ENCODE data around the gene DCHS1. TPM values are rescaled to one million over a fixed set of nuclear protein-coding genes. Genes with fewer than 3 reads are reported as not detected.

Gene DCHS1
- total and polyA plus RNA-seq, 4 donors: 0.68 to 8.9 (median 5.8) TPM

DNA sequence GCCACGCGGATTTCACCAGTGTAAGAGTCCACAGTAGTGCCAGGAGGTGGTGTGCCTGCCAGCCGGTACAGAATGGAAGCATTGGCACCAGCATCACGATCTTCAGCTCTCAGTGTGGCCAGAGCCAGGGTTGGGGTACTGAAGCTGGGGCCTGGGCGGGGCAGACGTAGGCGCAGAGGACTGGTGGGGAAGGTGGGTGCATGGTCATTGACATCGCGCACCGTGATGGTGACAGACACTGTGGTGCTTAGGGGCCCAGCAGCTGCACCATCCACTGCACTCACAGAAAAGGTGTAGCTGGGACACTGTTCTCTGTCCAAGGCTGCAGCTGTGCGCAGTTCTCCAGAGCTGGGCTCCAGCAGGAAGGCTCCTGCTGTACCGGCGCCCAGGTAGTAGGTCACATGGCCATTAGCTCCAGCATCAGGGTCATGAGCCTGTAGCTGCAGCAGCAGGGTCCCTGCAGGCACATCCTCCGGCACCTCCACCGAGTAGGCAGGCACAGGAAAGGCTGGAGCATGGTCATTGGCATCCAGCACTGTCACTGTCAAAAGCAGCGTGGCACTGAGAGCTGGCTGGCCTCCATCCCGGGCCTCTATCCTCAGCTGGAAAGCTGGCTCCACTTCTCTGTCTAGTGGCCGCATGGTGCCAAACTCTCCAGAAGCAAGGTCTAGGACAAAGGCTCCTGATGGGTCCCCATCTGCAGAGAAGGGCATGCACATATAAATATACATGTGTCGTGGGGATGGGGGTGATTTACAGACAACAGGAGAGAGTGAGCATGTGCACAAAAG lies 28.4 kb downstream of the DCHS1 start (continued):
- TF ChIP-seq, protein P1, sequence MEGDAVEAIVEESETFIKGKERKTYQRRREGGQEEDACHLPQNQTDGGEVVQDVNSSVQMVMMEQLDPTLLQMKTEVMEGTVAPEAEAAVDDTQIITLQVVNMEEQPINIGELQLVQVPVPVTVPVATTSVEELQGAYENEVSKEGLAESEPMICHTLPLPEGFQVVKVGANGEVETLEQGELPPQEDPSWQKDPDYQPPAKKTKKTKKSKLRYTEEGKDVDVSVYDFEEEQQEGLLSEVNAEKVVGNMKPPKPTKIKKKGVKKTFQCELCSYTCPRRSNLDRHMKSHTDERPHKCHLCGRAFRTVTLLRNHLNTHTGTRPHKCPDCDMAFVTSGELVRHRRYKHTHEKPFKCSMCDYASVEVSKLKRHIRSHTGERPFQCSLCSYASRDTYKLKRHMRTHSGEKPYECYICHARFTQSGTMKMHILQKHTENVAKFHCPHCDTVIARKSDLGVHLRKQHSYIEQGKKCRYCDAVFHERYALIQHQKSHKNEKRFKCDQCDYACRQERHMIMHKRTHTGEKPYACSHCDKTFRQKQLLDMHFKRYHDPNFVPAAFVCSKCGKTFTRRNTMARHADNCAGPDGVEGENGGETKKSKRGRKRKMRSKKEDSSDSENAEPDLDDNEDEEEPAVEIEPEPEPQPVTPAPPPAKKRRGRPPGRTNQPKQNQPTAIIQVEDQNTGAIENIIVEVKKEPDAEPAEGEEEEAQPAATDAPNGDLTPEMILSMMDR (IDR thresholded peaks at IDR 0.05; ENCODE audit: low read depth, low read length, missing input control): no peak
- TF ChIP-seq, protein P2, sequence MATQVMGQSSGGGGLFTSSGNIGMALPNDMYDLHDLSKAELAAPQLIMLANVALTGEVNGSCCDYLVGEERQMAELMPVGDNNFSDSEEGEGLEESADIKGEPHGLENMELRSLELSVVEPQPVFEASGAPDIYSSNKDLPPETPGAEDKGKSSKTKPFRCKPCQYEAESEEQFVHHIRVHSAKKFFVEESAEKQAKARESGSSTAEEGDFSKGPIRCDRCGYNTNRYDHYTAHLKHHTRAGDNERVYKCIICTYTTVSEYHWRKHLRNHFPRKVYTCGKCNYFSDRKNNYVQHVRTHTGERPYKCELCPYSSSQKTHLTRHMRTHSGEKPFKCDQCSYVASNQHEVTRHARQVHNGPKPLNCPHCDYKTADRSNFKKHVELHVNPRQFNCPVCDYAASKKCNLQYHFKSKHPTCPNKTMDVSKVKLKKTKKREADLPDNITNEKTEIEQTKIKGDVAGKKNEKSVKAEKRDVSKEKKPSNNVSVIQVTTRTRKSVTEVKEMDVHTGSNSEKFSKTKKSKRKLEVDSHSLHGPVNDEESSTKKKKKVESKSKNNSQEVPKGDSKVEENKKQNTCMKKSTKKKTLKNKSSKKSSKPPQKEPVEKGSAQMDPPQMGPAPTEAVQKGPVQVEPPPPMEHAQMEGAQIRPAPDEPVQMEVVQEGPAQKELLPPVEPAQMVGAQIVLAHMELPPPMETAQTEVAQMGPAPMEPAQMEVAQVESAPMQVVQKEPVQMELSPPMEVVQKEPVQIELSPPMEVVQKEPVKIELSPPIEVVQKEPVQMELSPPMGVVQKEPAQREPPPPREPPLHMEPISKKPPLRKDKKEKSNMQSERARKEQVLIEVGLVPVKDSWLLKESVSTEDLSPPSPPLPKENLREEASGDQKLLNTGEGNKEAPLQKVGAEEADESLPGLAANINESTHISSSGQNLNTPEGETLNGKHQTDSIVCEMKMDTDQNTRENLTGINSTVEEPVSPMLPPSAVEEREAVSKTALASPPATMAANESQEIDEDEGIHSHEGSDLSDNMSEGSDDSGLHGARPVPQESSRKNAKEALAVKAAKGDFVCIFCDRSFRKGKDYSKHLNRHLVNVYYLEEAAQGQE (IDR thresholded peaks at IDR 0.05): no peak
- TF ChIP-seq RAD21 (IDR thresholded peaks at IDR 0.05): no peak

DNA sequence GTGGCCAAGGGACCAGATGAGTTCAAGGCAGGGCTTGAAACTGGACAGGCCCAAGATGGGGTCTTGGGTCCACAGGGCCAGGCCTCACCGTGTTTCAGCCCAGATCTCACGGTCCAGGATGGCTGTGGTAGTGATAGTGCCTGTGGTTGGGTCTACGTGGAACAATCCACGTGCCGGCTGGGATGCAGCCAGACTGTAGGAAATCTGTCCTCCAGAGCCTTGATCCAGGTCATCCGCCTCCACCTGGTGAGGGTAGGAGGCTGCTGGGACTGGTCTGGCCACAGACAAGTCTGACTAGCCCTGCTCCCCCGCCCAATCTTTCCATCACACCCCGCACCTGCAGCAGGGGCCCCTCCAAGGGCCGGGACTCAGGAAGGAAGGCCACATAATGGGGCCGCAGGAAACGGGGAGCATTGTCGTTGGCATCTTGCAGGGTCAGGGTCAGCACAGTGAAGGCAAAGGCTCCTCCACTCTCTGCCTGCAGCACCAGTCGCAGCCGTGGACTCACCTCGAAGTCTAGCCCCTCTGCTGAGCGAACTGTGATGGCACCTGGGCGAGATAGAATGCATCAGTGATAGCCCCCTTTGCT lies 29.7 kb downstream of the DCHS1 start:
- WGBS: 93% methylated on average over 17 of the region's 17 CpGs
- Histone ChIP-seq H3K4me1 (ENCODE audit: control insufficient read depth in 4 of 4, insufficient read depth in 4 of 4, low read length in 3 of 4) (peaks cover 0 to 8% (median 1%) of the 10 kb centered on the region in 4 donors), H3K9me3 (ENCODE audit: control insufficient read depth in 4 of 4, low read length in 3 of 4) (no peaks in the 10 kb centered on the region), H3K27ac (ENCODE audit: low read depth in 1 of 2, low read length in 2 of 2) (no peak overlapping the region), H3K9ac (ENCODE audit: low read depth in 1 of 2, low read length in 2 of 2) (no peak overlapping the region), H3K4me3 (ENCODE audit: low read depth in 1 of 3, low read length in 3 of 3) (no peak overlapping the region), H3K36me3 (ENCODE audit: control insufficient read depth in 4 of 4, insufficient read depth in 3 of 4, low read depth in 1 of 4, low read length in 3 of 4) (no peaks in the 10 kb centered on the region), H3K27me3 (ENCODE audit: control insufficient read depth in 4 of 4, insufficient read depth in 4 of 4, low read length in 3 of 4) (no peaks in the 10 kb centered on the region)
- TF ChIP-seq, protein P2 (IDR thresholded peaks at IDR 0.05): no peak
- TF ChIP-seq HNF4A (conservative IDR thresholded peaks at IDR 0.05): no peak
- no peak for DNase-seq (ENCODE audit: low spot score)

DNA sequence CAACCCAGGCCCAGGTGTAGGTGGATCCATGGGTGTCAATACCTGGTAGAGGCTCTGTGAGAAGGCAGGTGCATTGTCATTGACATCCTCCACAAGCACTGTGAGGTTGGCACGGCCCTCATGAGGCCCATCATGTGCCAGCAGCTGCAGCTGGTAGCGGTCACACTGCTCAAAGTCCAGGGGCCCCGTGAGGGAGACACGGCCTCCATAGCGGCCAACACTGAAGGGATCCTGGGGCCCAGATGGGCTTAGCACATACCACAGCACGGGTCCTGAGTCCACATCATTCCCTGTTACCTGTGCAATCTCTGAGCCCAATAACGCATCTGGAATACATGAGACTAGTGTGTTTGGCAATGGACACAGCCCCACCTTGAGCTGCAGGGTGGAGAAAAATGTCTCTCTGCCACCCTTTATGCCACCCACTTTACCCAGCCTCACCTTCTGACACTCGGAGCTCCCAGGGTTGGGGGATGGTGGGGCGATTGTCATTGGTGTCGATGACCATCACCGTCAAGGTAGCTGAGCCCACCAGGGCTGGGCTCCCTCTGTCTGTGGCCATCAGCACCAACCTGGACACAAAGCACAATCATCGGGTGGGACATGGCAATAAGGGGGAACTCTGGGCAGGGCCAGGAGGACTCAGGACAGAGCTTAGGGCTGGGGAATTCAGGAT lies 30.3 kb downstream of the DCHS1 start:
- no peaks in the 10 kb centered on the region for H3K9me3 ChIP-seq (ENCODE audit: control insufficient read depth in 4 of 4, low read length in 3 of 4)
- no peaks in the 10 kb centered on the region for H3K27me3 ChIP-seq (ENCODE audit: control insufficient read depth in 4 of 4, insufficient read depth in 4 of 4, low read length in 3 of 4)
- no peaks in the 10 kb centered on the region for H3K36me3 ChIP-seq (ENCODE audit: control insufficient read depth in 4 of 4, insufficient read depth in 3 of 4, low read depth in 1 of 4, low read length in 3 of 4)
- 85% methylated on average over 12 of the region's 12 CpGs for WGBS
- no peak overlapping the region for H3K27ac ChIP-seq (ENCODE audit: low read depth in 1 of 2, low read length in 2 of 2)
- no peak for DNase-seq (ENCODE audit: low spot score)
- peaks cover 0 to 4% (median 1%) of the 10 kb centered on the region in 4 donors for H3K4me1 ChIP-seq (ENCODE audit: control insufficient read depth in 4 of 4, insufficient read depth in 4 of 4, low read length in 3 of 4)
- H3K4me3 ChIP-seq (ENCODE audit: low read depth in 1 of 3, low read length in 3 of 3): no peak overlapping the region
- H3K9ac ChIP-seq (ENCODE audit: low read depth in 1 of 2, low read length in 2 of 2): no peak overlapping the region
- TF ChIP-seq, protein P3, sequence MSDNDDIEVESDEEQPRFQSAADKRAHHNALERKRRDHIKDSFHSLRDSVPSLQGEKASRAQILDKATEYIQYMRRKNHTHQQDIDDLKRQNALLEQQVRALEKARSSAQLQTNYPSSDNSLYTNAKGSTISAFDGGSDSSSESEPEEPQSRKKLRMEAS (IDR thresholded peaks at IDR 0.05): no peak
- TF ChIP-seq FOXA1 (IDR thresholded peaks at IDR 0.05) (no peak), GABPA (IDR thresholded peaks at IDR 0.05 in 1 of 2, conservative IDR thresholded peaks at IDR 0.05 in 1 of 2) (no peak), HNF4A (conservative IDR thresholded peaks at IDR 0.05) (no peak), RXRA (IDR thresholded peaks at IDR 0.05) (no peak), SP1 (IDR thresholded peaks at IDR 0.05) (no peak), TAF1 (conservative IDR thresholded peaks at IDR 0.05) (no peak), FOXA2 (IDR thresholded peaks at IDR 0.05) (no peak), EGR1 (IDR thresholded peaks at IDR 0.05; ENCODE audit: low read depth in 2 of 2) (no peak), NR2F2 (IDR thresholded peaks at IDR 0.05) (no peak), RAD21 (IDR thresholded peaks at IDR 0.05) (no peak)
- TF ChIP-seq, protein P1 (IDR thresholded peaks at IDR 0.05; ENCODE audit: low read depth, low read length, missing input control): no peak
